ENCODE measurements around the gene HMGN3. TPM values are rescaled to one million over a fixed set of nuclear protein-coding genes. Genes with fewer than 3 reads are reported as not detected.
A peak's percentile ranks its signal among the peaks of the same experiment; 100 is the strongest.

HMGN3 gene
- total RNA-seq, 1 experiment from 2014 or later = 246 TPM

GRCh38 chr6:79263359-79263758 is 28.9 kb upstream of the HMGN3 start:
- H3K27ac Mint-ChIP-seq (ENCODE audit: unreplicated experiment) = no peak overlapping the region
- BruUV-seq (replicated peaks) = no TSS peak
- ChIA-PET CTCF (no interaction called here), POLR2A (no interaction called here)
- intact Hi-C loops (cut with micrococcal nuclease; ENCODE audit: unreplicated experiment) = no loop called here
- no peak overlapping the region for H3K4me3 Mint-ChIP-seq (ENCODE audit: unreplicated experiment)
- no peaks in the 10 kb centered on the region; the same call in 1 of the 2 replicates for H3K4me1 ChIP-seq
- H3K27me3 ChIP-seq (replicated peaks; ENCODE audit: control insufficient read depth, insufficient read depth, low read length) = no peaks in the 10 kb centered on the region
- H3K36me3 Mint-ChIP-seq (ENCODE audit: insufficient read depth, unreplicated experiment) = no peaks in the 10 kb centered on the region
- no peaks in the 10 kb centered on the region for H3K4me1 Mint-ChIP-seq (ENCODE audit: low read depth, unreplicated experiment)
- H3K4me3 ChIP-seq (ENCODE audit: low read depth, low read length) = no peak overlapping the region
- no peak for DNase-seq
- H3K27me3 Mint-ChIP-seq (ENCODE audit: insufficient read depth, unreplicated experiment) = no peaks in the 10 kb centered on the region
- no peak for TF ChIP-seq CTCF (IDR thresholded peaks at IDR 0.05; ENCODE audit: insufficient read depth in 1 of 2, low read depth in 1 of 2, low read length in 1 of 2, severe bottlenecking in 1 of 2, unreplicated experiment in 1 of 2)
- H3K9me3 Mint-ChIP-seq (ENCODE audit: unreplicated experiment) = peaks cover 44% of the 10 kb centered on the region
- no peaks in the 10 kb centered on the region for H3K36me3 ChIP-seq (ENCODE audit: control insufficient read depth, insufficient read depth, low read length)
- H3K9me3 ChIP-seq = no peaks in the 10 kb centered on the region

GRCh38 chr6:79261666-79262065 is 27.2 kb upstream of the HMGN3 start:
- peak overlapping the region; percentile 50 for H3K27ac Mint-ChIP-seq (ENCODE audit: unreplicated experiment)
- Histone ChIP-seq H3K9me3 (no peaks in the 10 kb centered on the region), H3K4me3 (ENCODE audit: low read depth, low read length) (no peak overlapping the region), H3K36me3 (ENCODE audit: control insufficient read depth, insufficient read depth, low read length) (no peaks in the 10 kb centered on the region), H3K4me1 (peaks cover 9% of the 10 kb centered on the region), H3K27me3 (replicated peaks; ENCODE audit: control insufficient read depth, insufficient read depth, low read length) (no peaks in the 10 kb centered on the region)
- no peaks in the 10 kb centered on the region for H3K27me3 Mint-ChIP-seq (ENCODE audit: insufficient read depth, unreplicated experiment)
- ChIA-PET POLR2A (no interaction called here), CTCF (no interaction called here)
- H3K4me3 Mint-ChIP-seq (ENCODE audit: unreplicated experiment) = no peak overlapping the region
- TF ChIP-seq CTCF (IDR thresholded peaks at IDR 0.05; ENCODE audit: insufficient read depth in 1 of 2, low read depth in 1 of 2, low read length in 1 of 2, severe bottlenecking in 1 of 2, unreplicated experiment in 1 of 2) = no peak
- H3K36me3 Mint-ChIP-seq (ENCODE audit: insufficient read depth, unreplicated experiment) = no peaks in the 10 kb centered on the region
- H3K9me3 Mint-ChIP-seq (ENCODE audit: unreplicated experiment) = peaks cover 41% of the 10 kb centered on the region
- intact Hi-C loops (cut with micrococcal nuclease; ENCODE audit: unreplicated experiment) = no loop called here
- H3K4me1 Mint-ChIP-seq (ENCODE audit: low read depth, unreplicated experiment) = no peaks in the 10 kb centered on the region
- no TSS peak for BruUV-seq (replicated peaks)
- DNase-seq = no peak

GRCh38 chr6:79260772-79261171 is 26.3 kb upstream of the HMGN3 start:
- Mint-ChIP-seq H3K4me1 (ENCODE audit: low read depth, unreplicated experiment) (no peaks in the 10 kb centered on the region), H3K9me3 (ENCODE audit: unreplicated experiment) (peaks cover 47% of the 10 kb centered on the region), H3K36me3 (ENCODE audit: insufficient read depth, unreplicated experiment) (no peaks in the 10 kb centered on the region), H3K4me3 (ENCODE audit: unreplicated experiment) (no peak overlapping the region), H3K27ac (ENCODE audit: unreplicated experiment) (no peak overlapping the region), H3K27me3 (ENCODE audit: insufficient read depth, unreplicated experiment) (no peaks in the 10 kb centered on the region)
- peaks cover 9% of the 10 kb centered on the region for H3K4me1 ChIP-seq
- intact Hi-C loops (cut with micrococcal nuclease; ENCODE audit: unreplicated experiment) = no loop called here
- ChIA-PET CTCF (no interaction called here), POLR2A (no interaction called here)
- no peaks in the 10 kb centered on the region for H3K9me3 ChIP-seq
- no peak overlapping the region for H3K4me3 ChIP-seq (ENCODE audit: low read depth, low read length)
- no peak for DNase-seq
- TF ChIP-seq CTCF (IDR thresholded peaks at IDR 0.05; ENCODE audit: insufficient read depth in 1 of 2, low read depth in 1 of 2, low read length in 1 of 2, severe bottlenecking in 1 of 2, unreplicated experiment in 1 of 2) = no peak
- H3K27me3 ChIP-seq (replicated peaks; ENCODE audit: control insufficient read depth, insufficient read depth, low read length) = no peaks in the 10 kb centered on the region
- no TSS peak for BruUV-seq (replicated peaks)
- no peaks in the 10 kb centered on the region for H3K36me3 ChIP-seq (ENCODE audit: control insufficient read depth, insufficient read depth, low read length)

All from Caco-2 (cell line).